Measurements from ENCODE around the gene SLC22A5. TPM values are rescaled to one million over a fixed set of nuclear protein-coding genes. Genes with fewer than 3 reads are reported as not detected.

The SLC22A5 gene
- total and polyA plus RNA-seq, 2 of the 8 experiments (the other 6 are each of a cell fraction or from before 2014, with no cell fraction given) = 4.0 to 9.0 TPM

DNA sequence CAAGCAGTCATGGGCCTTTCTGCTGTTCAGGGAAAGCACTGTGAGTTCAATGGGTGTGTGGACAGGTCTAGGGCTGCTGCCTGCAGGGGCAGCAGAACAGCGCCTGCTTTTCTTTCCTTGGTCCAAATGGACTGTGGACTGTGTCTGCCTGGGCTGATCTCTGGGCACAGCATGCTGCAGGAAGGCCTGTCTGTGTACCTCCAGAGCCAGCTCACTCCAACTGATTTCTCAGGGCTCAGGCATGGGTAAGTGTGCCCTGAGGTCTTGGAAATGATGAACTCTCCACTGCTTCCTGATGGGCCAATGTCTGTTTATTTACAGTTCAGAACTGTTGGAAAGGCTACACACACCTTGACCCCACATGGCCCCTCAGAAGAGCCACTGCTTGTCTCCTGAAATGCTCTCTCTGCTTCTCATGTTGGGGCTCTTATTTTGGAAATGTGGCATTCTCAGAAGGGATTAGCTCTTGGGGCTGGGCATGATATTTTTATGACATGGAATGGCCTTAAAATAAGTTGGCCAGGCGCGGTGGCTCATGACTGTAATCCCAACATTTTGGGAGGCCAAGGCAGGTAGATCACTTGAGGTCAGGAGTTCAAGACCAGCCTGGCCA, 48.3 kb upstream of the SLC22A5 start:
- Histone ChIP-seq H3K27me3 (replicated peaks in 1 of 4; ENCODE audit: control insufficient read depth in 3 of 4, extremely low read depth in 1 of 4, insufficient read depth in 3 of 4, low read length in 3 of 4) (no peaks in the 10 kb centered on the region), H3K4me3 (ENCODE audit: extremely low read depth in 1 of 4, insufficient read depth in 2 of 4, low read depth in 3 of 4, low read length in 4 of 4) (no peak overlapping the region), H3K23ac (ENCODE audit: insufficient read length) (no peak overlapping the region), H2BK12ac (ENCODE audit: low read depth, low read length) (peak overlapping the region; percentile 94), H3K4ac (replicated peaks; ENCODE audit: insufficient read length, low read depth, low read length) (peak overlapping the region; percentile 64), H2BK5ac (ENCODE audit: low read depth, low read length) (no peak overlapping the region), H3K27ac (ENCODE audit: low read depth, low read length) (no peak overlapping the region), H3K4me2 (ENCODE audit: insufficient read depth in 1 of 2, low read depth in 2 of 2, low read length in 2 of 2) (no peak overlapping the region; a peak in 1 of 4 replicates), H3K23me2 (ENCODE audit: low read depth, low read length) (no peaks in the 10 kb centered on the region), H3K4me1 (replicated peaks in 1 of 4; ENCODE audit: control insufficient read depth in 3 of 4, insufficient read depth in 4 of 4, low read length in 3 of 4) (peaks cover 5 to 10% (median 7%) of the 10 kb centered on the region in 4 experiments), H3K79me1 (ENCODE audit: low read depth, low read length) (no peaks in the 10 kb centered on the region), H4K91ac (replicated peaks; ENCODE audit: insufficient read length, low read length) (no peak overlapping the region), H3K79me2 (ENCODE audit: control insufficient read depth in 1 of 2, insufficient read depth in 2 of 2, low read length in 2 of 2) (no peaks in the 10 kb centered on the region), H2AK5ac (ENCODE audit: low read depth, low read length) (peak overlapping the region; percentile 20; the same call in 1 of the 2 replicates), H3K36me3 (ENCODE audit: control insufficient read depth in 2 of 4, insufficient read depth in 4 of 4, low read length in 3 of 4) (no peaks in the 10 kb centered on the region), H2BK15ac (ENCODE audit: low read length) (peak overlapping the region; percentile 81; the same call in 1 of the 2 replicates), H2AFZ (ENCODE audit: low read length) (no peak overlapping the region), H3K9ac (replicated peaks in 1 of 4; ENCODE audit: extremely low read depth in 1 of 4, low read depth in 3 of 4, low read length in 3 of 4) (no peak overlapping the region), H4K20me1 (replicated peaks in 1 of 2; ENCODE audit: control insufficient read depth in 1 of 2, insufficient read depth in 2 of 2, low read length in 2 of 2) (no peaks in the 10 kb centered on the region), H3K14ac (ENCODE audit: insufficient read length) (peak overlapping the region; percentile 54), H2BK120ac (replicated peaks; ENCODE audit: low read depth, low read length) (peak overlapping the region; percentile 61), H3K56ac (replicated peaks; ENCODE audit: insufficient read length, low read depth, low read length) (no peak overlapping the region), H4K8ac (ENCODE audit: extremely low read depth, insufficient read depth, low read length) (no peak overlapping the region), H2BK20ac (ENCODE audit: low read length) (peak overlapping the region; percentile 61; the same call in 1 of the 2 replicates), H4K5ac (ENCODE audit: insufficient read length, low read depth, low read length) (no peak overlapping the region), H3K9me3 (ENCODE audit: insufficient read depth in 2 of 2, low read depth in 1 of 2, low read length in 1 of 2) (no peaks in the 10 kb centered on the region; a peak in 1 of 4 replicates), H3K18ac (ENCODE audit: extremely low read depth, low read length) (0 out of 2 replicates have a peak overlapping the region, but pooled peaks have one; percentile 67)
- TF ChIP-seq, protein P1, sequence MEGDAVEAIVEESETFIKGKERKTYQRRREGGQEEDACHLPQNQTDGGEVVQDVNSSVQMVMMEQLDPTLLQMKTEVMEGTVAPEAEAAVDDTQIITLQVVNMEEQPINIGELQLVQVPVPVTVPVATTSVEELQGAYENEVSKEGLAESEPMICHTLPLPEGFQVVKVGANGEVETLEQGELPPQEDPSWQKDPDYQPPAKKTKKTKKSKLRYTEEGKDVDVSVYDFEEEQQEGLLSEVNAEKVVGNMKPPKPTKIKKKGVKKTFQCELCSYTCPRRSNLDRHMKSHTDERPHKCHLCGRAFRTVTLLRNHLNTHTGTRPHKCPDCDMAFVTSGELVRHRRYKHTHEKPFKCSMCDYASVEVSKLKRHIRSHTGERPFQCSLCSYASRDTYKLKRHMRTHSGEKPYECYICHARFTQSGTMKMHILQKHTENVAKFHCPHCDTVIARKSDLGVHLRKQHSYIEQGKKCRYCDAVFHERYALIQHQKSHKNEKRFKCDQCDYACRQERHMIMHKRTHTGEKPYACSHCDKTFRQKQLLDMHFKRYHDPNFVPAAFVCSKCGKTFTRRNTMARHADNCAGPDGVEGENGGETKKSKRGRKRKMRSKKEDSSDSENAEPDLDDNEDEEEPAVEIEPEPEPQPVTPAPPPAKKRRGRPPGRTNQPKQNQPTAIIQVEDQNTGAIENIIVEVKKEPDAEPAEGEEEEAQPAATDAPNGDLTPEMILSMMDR (IDR thresholded peaks at IDR 0.05; ENCODE audit: control extremely low read depth in 1 of 3, insufficient read depth in 1 of 3, low read depth in 1 of 3, low read length in 3 of 3) = peak in 1 of 3 experiments; percentile 4; a peak in 1 of 4 replicates
- TF ChIP-seq JUN (IDR thresholded peaks at IDR 0.05; ENCODE audit: low read depth, low read length) = no peak
- WGBS, 2 experiments (ENCODE audit: extremely low coverage in 1 of 2, insufficient coverage in 1 of 2, insufficient read length in 1 of 2, insufficient replicate concordance in 2 of 2, low coverage in 1 of 2, low lambda C conversion rate in 2 of 2, missing lambda C conversion rate in 1 of 2) = 94% methylated on average over 3 of the region's 3 CpGs; no CpG with 5 or more reads in 1 of the 2 experiments
- no peak for FAIRE-seq
- CTCF ChIA-PET (ENCODE audit: partially characterized antibody) = interaction anchor here (1.2 to 2.9 kb wide), 3 partner anchors 40 to 83 kb away, joined by 3 to 15 read pairs (median 3); no protein-coding TSS in a partner anchor
- POLR2A ChIA-PET (ENCODE audit: partially characterized antibody) = interaction anchor here (1.2 to 3.7 kb wide), 3 partner anchors 12 to 28 kb away, joined by 3 to 14 read pairs (median 6); partner anchors contain the start of gene SLC22A4
- DNase-seq (ENCODE audit: low read depth in 1 of 2, low spot score in 2 of 2) = no peak

All from H1 (cell line).